HCEC 1CT (cell line): ENCODE results near the gene RALGDS.
"Not testable (repeated sequence)": the region's sequence is repeated elsewhere in the genome, so short reads cannot be mapped to it uniquely, and the experiment has no call there.

Experiments
- DNase-seq: peaks from one replicate; pipeline ENCODE4 v3.0.0-alpha.2; 2017

The RALGDS gene

DNA sequence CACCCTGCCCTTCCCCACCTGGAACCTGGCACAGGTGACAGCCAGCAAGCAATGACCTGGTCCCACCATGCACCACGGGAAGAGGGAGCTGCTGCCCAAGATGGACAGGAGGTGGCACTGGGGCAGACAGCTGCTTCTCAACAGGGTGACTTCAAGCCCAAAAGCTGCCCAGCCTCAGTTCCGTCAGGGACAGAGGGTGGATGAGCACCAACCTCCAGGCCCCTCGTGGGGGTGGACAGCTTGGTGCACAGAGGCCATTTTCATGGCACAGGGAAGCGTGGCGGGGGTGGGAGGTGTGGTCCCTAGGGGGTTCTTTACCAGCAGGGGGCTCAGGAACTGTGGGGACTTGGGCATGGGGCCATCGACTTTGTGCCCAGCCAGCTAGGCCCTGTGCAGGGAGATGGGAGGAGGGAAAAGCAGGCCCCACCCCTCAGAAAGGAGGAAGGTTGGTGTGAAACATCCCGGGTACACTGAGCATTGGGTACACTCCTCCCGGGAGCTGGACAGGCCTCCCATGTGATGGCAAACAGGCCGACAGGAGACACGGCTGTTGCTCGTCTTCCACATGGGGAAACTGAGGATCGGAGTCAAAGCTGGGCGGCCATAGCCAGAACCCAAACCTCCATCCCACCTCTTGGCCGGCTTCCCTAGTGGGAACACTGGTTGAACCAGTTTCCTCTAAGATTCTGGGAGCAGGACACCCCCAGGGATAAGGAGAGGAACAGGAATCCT is 57.4 kb downstream of the RALGDS start:
- no peak for DNase-seq

DNA sequence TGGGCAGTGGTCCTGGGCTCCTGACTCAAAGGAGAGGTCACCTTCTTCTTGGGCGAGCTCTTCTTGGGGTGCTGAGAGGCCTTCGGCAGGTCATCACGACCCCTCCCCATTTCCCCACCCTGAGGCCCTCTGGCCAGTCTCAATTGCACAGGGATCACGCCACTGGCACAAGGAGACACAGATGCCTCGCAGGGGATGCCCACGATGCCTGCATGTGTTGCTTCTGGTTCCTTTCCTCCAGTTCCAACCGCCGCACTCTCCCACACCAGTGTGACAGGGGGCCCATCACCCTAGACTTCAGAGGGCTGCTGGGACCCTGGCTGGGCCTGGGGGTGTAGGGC is 57.9 kb downstream of the RALGDS start:
- DNase-seq = no peak

DNA sequence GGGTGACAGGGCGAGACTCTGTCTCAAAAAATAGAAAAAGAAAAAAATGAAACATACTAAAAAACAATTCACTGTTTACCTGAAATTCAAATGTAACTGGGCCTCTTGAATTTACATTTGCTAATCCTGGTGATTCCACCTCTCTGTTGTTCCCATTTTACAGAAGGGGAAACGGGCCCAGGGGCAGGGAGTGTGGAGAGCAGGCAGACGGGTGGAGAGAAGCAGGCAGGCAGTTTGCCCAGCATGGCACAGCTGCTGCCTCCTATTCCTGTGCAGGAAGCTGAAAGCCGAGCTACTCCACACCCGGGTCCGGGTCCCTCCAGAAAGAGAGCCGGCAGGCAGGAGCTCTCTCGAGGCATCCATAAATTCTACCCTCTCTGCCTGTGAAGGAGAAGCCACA is 58.5 kb downstream of the RALGDS start:
- DNase-seq = not testable (repeated sequence)

DNA sequence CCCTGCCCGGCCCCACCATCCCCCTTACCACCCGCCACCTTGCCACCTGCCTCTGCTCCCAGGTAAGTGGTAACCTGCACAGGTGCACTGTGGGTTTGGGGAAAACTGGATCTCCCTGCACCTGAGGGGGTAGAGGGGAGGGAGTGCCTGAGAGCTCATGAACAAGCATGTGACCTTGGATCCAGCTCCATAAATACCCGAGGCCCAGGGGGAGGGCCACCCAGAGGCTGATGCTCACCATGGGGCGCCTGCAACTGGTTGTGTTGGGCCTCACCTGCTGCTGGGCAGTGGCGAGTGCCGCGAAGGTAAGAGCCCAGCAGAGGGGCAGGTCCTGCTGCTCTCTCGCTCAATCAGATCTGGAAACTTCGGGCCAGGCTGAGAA is 59.3 kb downstream of the RALGDS start, which contains the start of gene CEL:
CEL (plus strand) TSS at position 218 of the 382 bp plus-strand sequence; CDS start at position 240, 22 bp downstream.
- not testable (repeated sequence) for DNase-seq

DNA sequence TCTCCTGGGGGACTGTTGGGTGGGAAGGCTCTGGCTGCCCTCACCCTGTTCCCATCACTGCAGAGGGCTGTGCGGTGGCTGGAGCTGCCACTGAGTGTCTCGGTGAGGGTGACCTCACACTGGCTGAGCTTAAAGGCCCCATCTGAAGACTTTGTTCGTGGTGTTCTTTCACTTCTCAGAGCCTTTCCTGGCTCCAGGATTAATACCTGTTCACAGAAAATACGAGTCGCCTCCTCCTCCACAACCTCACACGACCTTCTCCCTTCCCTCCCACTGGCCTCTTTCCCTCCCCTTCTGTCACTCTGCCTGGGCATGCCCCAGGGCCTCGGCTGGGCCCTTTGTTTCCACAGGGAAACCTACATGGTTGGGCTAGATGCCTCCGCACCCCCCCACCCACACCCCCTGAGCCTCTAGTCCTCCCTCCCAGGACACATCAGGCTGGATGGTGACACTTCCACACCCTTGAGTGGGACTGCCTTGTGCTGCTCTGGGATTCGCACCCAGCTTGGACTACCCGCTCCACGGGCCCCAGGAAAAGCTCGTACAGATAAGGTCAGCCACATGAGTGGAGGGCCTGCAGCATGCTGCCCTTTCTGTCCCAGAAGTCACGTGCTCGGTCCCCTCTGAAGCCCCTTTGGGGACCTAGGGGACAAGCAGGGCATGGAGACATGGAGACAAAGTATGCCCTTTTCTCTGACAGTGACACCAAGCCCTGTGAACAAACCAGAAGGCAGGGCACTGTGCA is 59.8 kb downstream of the RALGDS start:
- not testable (repeated sequence) for DNase-seq

DNA sequence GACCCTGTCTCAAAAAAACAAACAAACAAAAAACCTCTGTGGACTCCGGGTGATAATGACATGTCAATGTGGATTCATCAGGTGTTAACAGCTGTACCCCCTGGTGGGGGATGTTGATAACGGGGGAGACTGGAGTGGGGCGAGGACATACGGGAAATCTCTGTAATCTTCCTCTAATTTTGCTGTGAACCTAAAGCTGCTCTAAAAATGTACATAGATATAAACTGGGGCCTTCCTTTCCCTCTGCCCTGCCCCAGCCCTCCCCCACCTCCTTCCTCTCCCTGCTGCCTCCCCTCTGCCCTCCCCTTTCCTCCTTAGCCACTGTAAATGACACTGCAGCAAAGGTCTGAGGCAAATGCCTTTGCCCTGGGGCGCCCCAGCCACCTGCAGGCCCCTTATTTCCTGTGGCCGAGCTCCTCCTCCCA is 60.6 kb downstream of the RALGDS start:
- no peak for DNase-seq

DNA sequence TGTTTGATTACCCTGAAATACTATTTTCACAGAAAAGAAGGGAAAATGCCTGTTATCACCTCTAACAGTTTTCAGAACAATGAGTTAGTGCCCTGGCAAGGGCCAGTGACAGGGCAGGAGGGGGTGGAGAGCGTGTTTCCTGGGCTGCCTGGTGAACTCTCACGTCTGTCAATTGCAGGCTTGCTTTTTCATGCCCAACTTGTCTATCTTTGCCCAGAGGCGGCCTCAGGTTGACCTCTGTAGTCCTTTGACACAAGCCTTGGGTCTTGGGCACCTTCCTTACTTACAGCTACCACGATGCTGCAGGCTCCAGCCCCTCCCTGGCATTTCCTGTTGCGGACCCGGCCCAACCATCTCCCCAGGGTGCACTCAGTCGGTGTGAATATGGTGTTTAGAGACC is 61.4 kb downstream of the RALGDS start:
- no peak for DNase-seq

DNA sequence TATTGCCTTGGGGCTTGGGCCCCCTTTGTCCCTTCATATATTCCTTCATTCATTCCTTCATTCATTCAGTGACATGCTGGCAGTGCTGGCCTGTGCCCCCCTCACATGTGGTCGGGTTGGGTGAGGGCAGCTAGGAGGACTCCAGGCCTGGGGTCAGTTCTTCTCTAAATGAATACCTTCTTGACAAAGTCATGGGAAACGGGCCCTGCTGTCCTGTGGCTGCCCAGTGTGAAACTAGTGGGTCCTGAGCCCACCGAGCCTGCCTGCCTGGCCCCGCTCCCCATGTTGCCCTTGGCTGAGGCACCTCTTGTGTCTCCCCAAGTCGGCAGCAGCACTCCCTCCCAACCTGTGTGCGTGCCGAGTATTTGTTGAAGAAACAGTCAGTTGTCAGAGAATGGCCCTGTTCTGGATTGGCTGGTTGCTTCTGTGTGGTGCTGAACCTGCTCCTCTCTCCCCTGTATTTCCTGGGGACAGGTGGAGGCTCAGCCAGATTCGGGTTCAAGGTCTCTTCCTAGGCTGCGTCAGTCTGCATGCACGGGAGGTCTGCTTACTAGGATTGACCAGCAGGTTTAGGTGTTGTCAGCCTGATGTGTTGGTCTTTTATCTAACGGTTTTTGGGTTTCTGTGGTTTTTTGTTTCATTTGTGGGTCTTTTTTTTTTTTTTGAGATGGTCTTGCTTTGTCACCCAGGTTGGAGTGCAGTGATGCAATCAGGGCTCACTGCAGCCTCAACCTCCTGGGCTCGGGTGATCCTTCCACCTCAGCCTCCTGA is 62.3 kb downstream of the RALGDS start:
- DNase-seq = no peak

DNA sequence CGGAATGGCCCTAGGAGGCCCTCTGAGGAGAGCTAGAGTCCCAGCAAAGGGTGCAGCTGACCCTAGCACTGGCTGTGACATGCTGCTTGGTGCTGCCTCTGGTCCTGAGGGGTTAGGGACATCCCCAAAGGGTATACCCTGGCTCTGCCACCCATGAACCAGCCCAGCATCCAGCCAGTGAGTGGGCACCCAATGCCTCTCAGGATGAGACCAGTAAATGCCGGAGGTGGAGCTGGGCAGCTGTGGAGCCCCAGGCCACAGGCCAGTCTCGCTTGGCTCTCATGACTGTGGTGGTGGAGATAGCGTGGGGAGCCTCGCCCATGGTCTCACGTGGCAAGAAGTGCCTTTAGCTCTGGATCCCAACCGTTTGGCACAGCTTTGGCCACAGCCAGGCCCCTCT is 63.0 kb downstream of the RALGDS start:
- DNase-seq = no peak

DNA sequence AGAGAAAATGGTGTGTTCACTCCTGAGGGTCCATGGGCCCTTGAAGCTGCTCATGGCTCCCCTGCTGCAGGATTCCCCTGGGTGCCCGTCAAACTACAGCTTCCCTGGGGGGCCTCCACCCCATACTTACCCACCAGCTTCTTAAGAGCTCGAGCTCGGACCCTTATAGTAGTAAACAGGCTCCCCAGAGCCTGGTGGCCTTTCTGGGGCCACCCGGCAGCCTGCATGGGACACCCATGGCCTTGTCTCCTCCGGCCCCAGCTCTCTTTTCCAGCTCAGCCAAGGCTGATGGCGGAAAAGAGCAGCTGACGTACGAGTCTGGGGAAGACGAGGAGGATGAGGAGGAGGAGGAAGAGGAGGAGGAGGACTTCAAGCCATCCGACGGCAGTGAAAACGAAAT is 63.5 kb downstream of the RALGDS start:
- DNase-seq = no peak

DNA sequence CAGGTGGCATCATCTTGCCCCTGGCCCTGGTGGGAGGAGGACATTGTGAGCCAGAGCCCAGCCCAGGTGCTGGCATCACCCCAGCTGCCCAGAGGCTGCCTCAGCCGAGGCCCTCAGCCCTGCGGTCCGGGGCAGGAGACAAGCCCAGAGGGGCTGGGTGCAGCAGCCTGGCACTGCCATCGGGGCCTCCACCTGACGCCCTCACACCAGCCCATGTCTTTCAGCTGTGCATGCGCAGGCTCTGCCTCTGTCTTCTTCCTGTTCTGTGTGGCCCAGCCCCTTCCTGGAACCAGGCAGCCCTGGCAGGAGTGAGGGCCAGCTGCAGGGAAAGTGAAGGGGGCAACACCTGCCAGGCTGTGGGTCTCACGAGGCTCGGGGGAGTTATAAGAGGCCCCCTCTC is 64.0 kb downstream of the RALGDS start:
- DNase-seq = no peak

DNA sequence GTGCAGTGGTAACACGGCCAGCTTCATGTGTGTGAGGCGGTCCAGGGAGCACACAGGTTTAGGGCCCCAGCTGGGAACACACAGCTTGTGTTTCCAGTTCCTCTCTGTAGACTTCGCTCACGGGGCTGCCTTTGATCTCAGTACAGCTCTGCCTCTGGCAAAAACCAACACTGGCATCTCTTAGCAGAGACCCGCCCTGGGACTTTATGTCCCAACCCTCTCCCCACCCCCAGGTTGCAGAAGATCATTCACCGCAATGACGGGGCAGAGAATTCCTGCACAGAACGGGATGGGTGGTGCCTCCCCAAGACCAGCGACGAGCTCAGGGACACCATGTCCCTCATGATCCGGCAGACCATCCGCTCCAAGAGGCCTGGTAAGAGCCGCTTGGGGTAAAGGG is 64.5 kb downstream of the RALGDS start:
- DNase-seq = no peak

DNA sequence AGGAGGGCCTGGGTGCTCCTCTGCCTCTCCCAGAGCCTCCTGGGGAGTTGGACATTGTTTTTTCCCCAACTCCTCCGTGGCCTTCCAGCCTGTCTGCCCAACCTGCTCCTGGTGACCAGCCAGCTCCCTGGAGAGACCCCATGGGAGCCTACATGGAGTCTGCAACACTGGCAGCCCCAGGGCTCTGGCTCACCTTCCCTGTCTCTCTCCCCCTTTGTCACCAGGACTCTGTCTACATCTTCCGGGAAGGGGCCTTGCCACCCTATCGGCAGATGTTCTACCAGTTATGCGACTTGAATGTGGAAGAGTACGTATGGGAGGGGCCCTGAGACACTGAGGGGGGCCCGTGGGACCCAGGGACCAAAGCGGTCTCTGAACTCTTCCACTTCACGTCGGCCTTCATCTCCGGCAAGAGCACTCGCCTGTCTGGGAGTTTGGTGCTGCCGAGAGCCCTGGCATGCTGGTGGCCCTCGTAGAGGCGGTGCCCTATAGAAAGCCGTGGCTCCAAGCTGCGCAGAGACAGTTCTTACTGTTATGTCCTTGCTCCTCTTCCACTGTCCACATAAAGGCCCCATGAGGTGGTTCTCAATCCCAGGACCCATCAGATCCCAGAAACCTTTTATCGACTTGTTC is 65.1 kb downstream of the RALGDS start:
- no peak for DNase-seq

DNA sequence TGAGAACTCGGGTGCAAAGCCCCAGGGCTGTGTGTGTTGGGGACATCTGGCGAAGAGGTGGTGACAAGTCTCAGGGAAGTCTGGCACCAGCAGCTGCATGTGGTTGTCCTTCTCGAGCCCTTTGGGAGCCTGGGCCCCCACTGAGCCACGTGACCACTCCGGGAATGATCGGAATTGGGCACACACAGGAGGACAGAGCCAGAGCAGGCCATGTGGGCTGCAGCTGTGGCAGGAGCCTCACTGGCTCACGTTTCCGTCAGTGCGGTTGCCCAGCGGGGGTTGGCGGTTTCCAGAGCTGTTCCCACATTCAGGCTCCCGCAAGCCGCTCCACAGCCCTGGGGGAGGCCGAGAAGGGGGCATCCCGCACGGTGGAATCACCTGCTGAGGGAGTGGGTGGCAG is 66.1 kb downstream of the RALGDS start:
- no peak for DNase-seq

DNA sequence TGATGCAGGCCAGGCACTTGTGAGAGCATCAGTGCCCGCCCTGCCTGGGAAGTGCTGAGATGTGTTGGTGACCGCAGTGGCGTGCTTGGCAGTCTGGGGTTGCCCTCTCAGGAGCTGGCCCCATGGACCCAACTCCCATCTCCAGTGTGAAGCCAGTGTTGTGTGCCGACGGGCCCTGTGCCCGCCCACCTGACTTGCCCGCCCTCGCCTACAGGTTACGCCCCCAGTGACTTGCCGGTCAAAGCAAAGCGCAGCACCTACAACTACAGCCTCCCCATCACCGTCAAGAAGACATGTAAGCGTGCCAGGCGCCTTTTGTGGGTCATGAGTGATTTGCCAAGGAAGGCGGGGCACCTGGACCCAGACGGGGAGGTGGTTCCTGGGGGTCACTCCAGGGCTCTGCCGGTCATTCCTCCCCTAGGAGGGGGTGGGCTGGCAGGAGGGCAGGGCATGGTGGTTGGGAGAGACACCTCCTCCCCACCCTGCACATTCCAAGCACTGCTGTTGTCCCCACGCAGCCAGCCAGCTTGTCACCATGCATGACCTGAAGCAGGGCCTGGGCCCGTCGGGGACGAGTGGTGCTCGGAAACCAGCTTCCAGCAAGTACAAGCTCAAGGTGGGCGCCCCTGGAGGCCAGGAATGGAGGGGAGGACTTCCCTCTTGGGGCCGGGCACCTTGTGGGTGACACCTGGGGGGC is 66.7 kb downstream of the RALGDS start:
- no peak for DNase-seq

DNA sequence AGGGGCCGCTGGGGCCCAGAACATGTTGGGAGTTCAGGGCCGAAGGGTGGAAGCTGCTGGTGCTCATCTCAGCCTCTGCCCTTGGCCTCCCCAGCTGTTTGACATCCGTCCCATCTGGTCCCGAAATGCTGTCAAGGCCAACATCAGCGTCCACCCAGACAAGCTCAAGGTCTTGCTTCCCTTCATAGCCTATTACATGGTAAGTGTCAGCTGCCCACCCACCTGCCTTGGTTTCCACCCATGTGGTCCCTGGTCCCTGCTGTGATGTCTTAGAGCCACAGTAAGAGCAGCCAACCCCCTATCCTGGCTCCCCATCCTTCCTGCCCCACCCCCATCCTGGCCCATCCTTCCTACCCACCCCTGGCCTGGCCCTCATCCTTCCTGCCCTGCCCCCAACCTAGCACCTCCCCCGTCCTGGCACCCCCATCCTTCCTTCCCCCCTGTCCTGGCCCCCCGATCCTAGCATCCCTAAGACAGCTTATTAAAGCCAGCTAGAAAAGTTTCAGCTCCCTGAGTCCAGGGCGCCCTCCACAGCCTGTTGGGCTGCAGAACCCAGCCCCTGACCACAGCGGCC is 69.0 kb downstream of the RALGDS start:
- DNase-seq = no peak

DNA sequence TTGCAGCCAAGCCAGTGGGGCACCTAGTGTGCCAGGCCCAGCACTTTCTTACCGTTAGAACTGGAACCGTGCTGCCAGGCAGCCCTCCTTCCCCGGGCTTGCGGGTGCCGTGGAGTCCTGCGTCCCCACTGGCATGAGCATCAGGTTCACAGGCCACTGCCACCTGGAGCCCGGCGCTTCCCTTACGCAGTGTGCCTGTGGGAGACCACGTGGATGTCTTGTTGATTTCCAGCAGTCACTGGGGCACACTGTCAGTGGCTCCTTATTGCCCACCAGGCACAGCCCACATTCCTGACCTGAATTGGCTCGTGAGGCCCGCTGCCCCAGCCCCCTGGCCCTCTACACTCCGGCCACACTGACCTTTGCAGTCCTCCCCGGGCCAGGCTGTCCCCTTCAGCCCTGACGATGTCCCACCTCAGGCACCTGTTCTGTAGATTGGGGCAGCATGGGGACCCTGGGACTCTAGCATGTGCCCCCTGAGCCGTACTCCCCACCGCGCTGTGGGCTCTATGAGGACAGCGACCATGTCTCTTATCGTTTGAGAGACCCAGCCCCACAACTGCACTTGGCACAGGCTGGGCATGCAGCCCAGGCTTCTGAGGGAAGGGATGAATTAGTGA is 69.6 kb downstream of the RALGDS start:
- DNase-seq = no peak

DNA sequence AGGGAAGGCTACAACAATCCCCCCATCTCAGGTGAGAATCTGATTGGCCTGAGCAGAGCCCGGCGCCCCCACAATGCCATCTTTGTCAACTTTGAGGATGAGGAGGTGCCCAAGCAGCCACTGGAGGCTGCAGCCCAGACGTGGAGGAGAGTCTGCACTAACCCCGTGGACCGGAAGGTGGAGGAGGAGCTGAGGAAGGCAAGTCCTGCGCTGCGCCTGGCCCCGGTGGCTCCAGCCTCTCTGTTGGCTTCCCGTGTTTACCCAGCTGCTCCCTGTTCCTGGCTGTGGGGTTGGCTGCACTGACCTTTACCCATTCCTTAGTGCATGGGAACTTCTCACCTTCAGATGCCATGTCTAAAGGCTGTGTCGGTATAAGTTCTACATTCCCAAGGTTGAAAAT is 70.3 kb downstream of the RALGDS start:
- no peak for DNase-seq

DNA sequence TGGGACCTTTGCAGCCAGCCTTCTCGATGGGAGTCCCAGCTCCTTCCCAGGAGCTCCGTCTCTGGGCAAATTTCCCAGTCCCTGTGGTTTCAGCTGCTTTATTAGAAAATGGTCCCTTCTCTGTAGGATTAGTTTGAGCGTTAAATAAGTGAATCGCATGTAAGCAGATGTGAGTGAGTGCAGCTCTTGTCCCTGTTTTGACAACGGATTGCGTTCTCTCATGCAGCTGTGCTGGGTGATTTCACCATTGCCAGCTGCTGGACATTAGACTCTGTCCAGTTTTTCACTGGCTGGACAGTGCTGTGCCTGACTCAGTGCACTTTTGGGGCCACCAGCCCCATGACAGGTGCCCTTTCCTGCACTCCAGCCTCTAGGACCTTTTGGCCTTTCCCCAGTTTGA is 70.9 kb downstream of the RALGDS start:
- DNase-seq = no peak

DNA sequence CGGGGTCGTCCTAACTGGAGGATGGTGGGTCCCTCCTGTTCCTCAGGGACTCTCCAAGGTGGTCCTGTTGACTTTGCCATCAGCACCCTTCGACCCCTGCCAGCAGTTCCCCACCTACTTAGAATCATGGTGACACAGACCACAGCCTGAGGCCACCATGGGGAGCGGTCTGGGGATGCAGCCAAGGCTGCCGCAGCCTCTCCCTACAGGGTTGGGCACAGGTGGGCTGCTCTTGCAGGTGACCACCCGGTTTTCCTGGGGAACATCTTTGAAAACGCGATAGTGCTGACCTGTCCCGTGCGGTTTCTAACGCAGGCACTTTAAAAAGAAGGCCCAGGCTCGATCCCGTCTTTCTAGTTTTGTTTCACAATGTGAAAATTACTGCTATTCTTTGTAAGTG is 72.0 kb downstream of the RALGDS start:
- no peak for DNase-seq

DNA sequence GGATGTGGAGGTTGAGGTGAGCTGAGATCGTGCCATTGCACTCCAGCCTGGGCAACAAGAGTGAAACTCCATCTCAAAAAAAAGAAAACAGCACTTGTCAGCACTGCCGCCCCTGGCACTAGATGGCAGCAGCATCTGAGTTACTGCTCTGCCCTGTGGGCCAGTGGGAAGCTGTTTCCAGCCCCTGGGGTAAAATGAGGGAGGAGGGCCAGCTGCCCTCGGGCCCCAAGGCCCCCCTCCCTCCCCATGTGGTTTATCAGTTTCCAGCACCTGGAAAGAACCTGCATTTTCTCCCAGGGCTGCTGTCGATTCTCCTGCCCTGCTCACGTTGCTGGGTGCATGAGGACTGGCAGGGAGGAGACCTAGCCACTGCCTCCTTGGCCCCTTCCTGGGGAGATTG is 72.4 kb downstream of the RALGDS start:
- DNase-seq = peak; percentile 8
